Astrocyte (in vitro differentiated cells and primary cell): ENCODE results near the gene ZFYVE28. TPM values are rescaled to one million over a fixed set of nuclear protein-coding genes. Genes with fewer than 3 reads are reported as not detected.

ENCODE experiments used
- DNase-seq: peaks from one replicate; pipeline ENCODE4 v3.0.0-alpha.2; 2010; ENCODE audit warnings: low read depth
- FAIRE-seq: peaks from 2 replicates; lab custom pipeline; 2011; peaks lifted over from hg19 to GRCh38; lab: Jason Lieb, UNC
- H2AFZ ChIP-seq: 2 replicates; pipeline ENCODE4 v1.6.0; 2012; ENCODE audit warnings: low read depth, low read length, inconsistent platforms
- H3K27ac ChIP-seq: 2 replicates; pipeline ENCODE4 v1.5.1; 2011; ENCODE audit warnings: low read depth, low read length, inconsistent platforms
- H3K27me3 ChIP-seq: 2 replicates; pipeline ENCODE4 v1.6.0; 2011; ENCODE audit warnings: low read length, inconsistent platforms; ENCODE audit not compliant: insufficient read depth
- H3K36me3 ChIP-seq: 2 replicates; pipeline ENCODE4 v1.5.1; 2011; ENCODE audit warnings: low read length, inconsistent platforms; ENCODE audit not compliant: insufficient read depth
- H3K4me1 ChIP-seq: 2 replicates; pipeline ENCODE4 v1.5.1; 2011; ENCODE audit warnings: low read length, inconsistent platforms; ENCODE audit not compliant: insufficient read depth
- H3K4me2 ChIP-seq: 2 replicates; pipeline ENCODE4 v1.6.0; 2012; ENCODE audit warnings: low read length, inconsistent platforms
- H3K4me3 ChIP-seq: 2 replicates; pipeline ENCODE4 v1.5.1; 2011; ENCODE audit warnings: low read depth, mild to moderate bottlenecking, low read length, inconsistent platforms; ENCODE audit not compliant: insufficient read depth
- H3K79me2 ChIP-seq: 2 replicates; pipeline ENCODE4 v1.6.0; 2012; ENCODE audit warnings: mild to moderate bottlenecking, low read length, inconsistent platforms; ENCODE audit not compliant: insufficient read depth
- H3K9ac ChIP-seq: 2 replicates; pipeline ENCODE4 v1.6.0; 2012; ENCODE audit warnings: mild to moderate bottlenecking, low read length, inconsistent platforms
- H3K9me3 ChIP-seq: 2 replicates; pipeline ENCODE4 v1.5.1; 2012; ENCODE audit warnings: low read depth, mild to moderate bottlenecking, low read length, inconsistent platforms; ENCODE audit not compliant: insufficient read depth
- H4K20me1 ChIP-seq: 2 replicates; pipeline ENCODE4 v1.6.0; 2012; ENCODE audit warnings: low read length, inconsistent platforms; ENCODE audit not compliant: insufficient read depth
- H3K27ac Mint-ChIP-seq: one replicate; pipeline ENCODE4 v1.8.0; 2021; ENCODE audit warnings: mild to moderate bottlenecking, mixed read lengths; ENCODE audit not compliant: unreplicated experiment
- H3K27me3 Mint-ChIP-seq: one replicate; pipeline ENCODE4 v1.8.0; 2021; ENCODE audit warnings: low read depth, mixed read lengths; ENCODE audit not compliant: unreplicated experiment
- H3K36me3 Mint-ChIP-seq: one replicate; pipeline ENCODE4 v1.8.0; 2021; ENCODE audit warnings: low read depth, mixed read lengths; ENCODE audit not compliant: unreplicated experiment
- H3K4me1 Mint-ChIP-seq: one replicate; pipeline ENCODE4 v1.8.0; 2021; ENCODE audit warnings: low read depth, mixed read lengths; ENCODE audit not compliant: unreplicated experiment
- H3K4me3 Mint-ChIP-seq: one replicate; pipeline ENCODE4 v1.8.0; 2021; ENCODE audit warnings: mild to moderate bottlenecking, moderate library complexity, mixed read lengths; ENCODE audit not compliant: unreplicated experiment
- H3K9me3 Mint-ChIP-seq: one replicate; pipeline ENCODE4 v1.8.0; 2021; ENCODE audit warnings: mild to moderate bottlenecking, mixed read lengths; ENCODE audit not compliant: unreplicated experiment
- CTCF ChIP-seq: IDR thresholded peaks from 2 replicates; pipeline ENCODE4 v1.5.1; 2011; ENCODE audit warnings: low read depth, mild to moderate bottlenecking, inconsistent platforms, low read length, moderate library complexity; ENCODE audit not compliant: insufficient read depth
- EZH2 ChIP-seq: IDR thresholded peaks from 2 replicates; pipeline ENCODE4 v1.6.1; 2012; ENCODE audit warnings: mild to moderate bottlenecking, low read length, inconsistent platforms; ENCODE audit not compliant: insufficient read depth
- total RNA-seq: library from RNA; stranded (reverse); gene quantifications from 2 replicates; pipeline ENCODE4 v1.2.1, GENCODE V29; 2021

The ZFYVE28 gene
- total RNA-seq, 1 donor from 2014 or later: 0.68 TPM

DNA sequence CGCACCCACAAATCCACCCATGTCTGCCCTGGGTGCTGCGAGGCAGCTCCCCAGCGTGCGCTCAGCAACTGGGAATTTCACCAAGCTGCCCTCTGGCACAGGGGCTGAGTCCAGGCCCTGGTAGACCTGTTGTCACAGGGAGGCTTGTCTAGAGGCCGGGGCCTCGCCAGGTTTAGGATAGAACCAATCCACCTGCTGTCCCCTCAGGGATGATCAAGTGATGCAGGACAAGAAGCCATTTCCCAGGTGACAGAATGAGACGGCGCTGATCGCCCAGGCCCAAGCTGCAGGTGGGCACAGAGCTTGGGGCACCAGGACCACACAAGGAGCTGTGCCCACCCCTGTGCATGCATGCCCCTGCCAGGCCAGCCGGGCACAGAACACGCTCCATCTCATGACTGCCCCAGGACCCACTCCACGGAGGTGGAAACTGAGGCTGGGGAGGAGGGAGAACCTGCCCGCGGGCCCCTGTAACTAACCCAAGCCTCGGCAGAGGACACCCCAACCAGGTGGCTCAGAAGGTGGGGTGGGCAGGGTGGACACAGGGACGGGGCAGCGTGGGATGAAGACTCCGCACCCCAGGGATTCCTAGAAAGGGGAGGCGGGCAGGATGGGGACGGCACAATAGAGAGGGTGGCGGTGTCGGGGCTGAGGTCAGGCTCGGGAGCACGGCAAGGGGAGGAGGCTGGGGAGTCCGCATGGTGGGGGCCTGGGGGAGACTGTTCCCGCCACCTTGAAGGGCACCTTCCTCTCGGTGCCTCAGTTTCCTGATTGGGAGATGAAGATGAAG, 78.0 kb downstream of the ZFYVE28 start:
- TF ChIP-seq EZH2: no peak
- H3K27me3 Mint-ChIP-seq: peaks cover 44% of the 10 kb centered on the region
- no peak overlapping the region for H3K4me2 ChIP-seq
- H3K9ac ChIP-seq: no peak overlapping the region
- no peaks in the 10 kb centered on the region for H3K36me3 Mint-ChIP-seq
- peaks cover 4% of the 10 kb centered on the region for H3K9me3 Mint-ChIP-seq
- H3K36me3 ChIP-seq: no peaks in the 10 kb centered on the region
- H3K4me1 Mint-ChIP-seq: no peaks in the 10 kb centered on the region
- no peak overlapping the region for H3K4me3 ChIP-seq
- no peaks in the 10 kb centered on the region for H4K20me1 ChIP-seq
- no peak overlapping the region for H3K27ac ChIP-seq
- no peak overlapping the region for H2AFZ ChIP-seq
- H3K9me3 ChIP-seq: no peaks in the 10 kb centered on the region
- H3K27ac Mint-ChIP-seq: no peak overlapping the region
- no peak for FAIRE-seq
- no peaks in the 10 kb centered on the region for H3K79me2 ChIP-seq
- H3K27me3 ChIP-seq: peaks cover 14% of the 10 kb centered on the region
- no peaks in the 10 kb centered on the region for H3K4me1 ChIP-seq
- H3K4me3 Mint-ChIP-seq: no peak overlapping the region
- no peak for DNase-seq

DNA sequence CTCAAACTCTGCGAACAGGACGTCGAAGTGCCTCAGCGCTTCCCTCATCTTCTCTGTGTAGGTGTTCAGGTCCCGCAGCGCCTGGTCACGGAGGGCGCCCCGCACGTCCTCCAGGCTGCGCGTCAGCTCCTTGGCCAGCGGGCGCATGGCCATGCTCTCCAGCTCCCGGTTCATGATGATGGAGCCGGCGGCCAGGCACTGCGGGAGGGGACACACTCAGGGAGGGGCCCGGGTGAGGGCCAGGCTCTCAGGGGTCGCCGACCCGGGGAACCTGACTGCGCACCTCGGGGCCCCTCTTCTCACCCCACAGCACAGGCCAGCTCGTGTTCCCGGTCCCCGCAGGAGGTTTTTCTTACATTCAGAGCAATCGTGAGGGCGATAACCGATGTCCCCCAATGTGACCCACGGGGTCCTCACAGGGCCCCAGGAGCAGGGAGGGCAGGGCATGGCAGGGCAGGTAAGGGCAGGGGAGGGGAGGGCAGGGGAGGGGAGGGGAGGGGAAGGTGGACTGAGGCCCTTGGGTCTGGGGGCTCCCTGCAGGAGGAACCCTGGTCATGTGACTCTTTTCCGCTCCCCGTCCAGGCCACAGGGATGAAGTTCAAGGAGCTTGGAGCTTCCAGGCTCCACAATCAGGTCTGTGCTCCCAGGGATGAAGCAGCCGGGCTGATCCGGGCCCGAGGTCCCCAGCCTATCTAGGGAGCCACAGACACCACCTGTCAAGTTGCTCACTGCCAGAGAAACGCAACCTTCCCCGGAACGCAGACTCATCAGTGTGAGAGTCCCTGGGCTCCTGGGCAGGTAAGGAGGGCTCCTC, 78.8 kb downstream of the ZFYVE28 start:
- Histone ChIP-seq H3K9ac (no peak overlapping the region), H3K9me3 (no peaks in the 10 kb centered on the region), H4K20me1 (no peaks in the 10 kb centered on the region), H3K4me2 (no peak overlapping the region), H2AFZ (no peak overlapping the region), H3K4me3 (no peak overlapping the region), H3K79me2 (no peaks in the 10 kb centered on the region), H3K4me1 (no peaks in the 10 kb centered on the region), H3K36me3 (no peaks in the 10 kb centered on the region), H3K27ac (no peak overlapping the region), H3K27me3 (peaks cover 14% of the 10 kb centered on the region)
- H3K9me3 Mint-ChIP-seq: peaks cover 4% of the 10 kb centered on the region
- H3K4me3 Mint-ChIP-seq: no peak overlapping the region
- H3K27me3 Mint-ChIP-seq: peaks cover 44% of the 10 kb centered on the region
- no peak for FAIRE-seq
- TF ChIP-seq EZH2 (no peak), CTCF (no peak)
- no peak for DNase-seq
- H3K36me3 Mint-ChIP-seq: no peaks in the 10 kb centered on the region
- no peak overlapping the region for H3K27ac Mint-ChIP-seq
- H3K4me1 Mint-ChIP-seq: no peaks in the 10 kb centered on the region

GRCh38 chr4:2338754-2339457, 79.5 kb downstream of the ZFYVE28 start:
- Histone ChIP-seq H3K9ac (no peak overlapping the region), H4K20me1 (no peaks in the 10 kb centered on the region), H3K27ac (no peak overlapping the region), H3K79me2 (no peaks in the 10 kb centered on the region), H3K27me3 (peaks cover 13% of the 10 kb centered on the region), H3K4me2 (no peak overlapping the region), H3K36me3 (no peaks in the 10 kb centered on the region), H3K4me1 (no peaks in the 10 kb centered on the region), H3K4me3 (no peak overlapping the region), H2AFZ (no peak overlapping the region), H3K9me3 (no peaks in the 10 kb centered on the region)
- DNase-seq: no peak
- Mint-ChIP-seq H3K36me3 (no peaks in the 10 kb centered on the region), H3K4me3 (no peak overlapping the region), H3K27ac (no peak overlapping the region), H3K27me3 (peaks cover 39% of the 10 kb centered on the region), H3K4me1 (no peaks in the 10 kb centered on the region), H3K9me3 (peaks cover 2% of the 10 kb centered on the region)
- no peak for FAIRE-seq
- TF ChIP-seq EZH2 (no peak), CTCF (no peak)
